GM19240 (cell line): ENCODE data around the gene CLDN9.
"Not testable (repeated sequence)": the region's sequence is repeated elsewhere in the genome, so short reads cannot be mapped to it uniquely, and the experiment has no call there.

Experiments used
- DNase-seq: peaks from one replicate; pipeline ENCODE4 v3.0.0; 2011; ENCODE audit warnings: low spot score; ENCODE audit not compliant: insufficient read length

The CLDN9 gene

DNA sequence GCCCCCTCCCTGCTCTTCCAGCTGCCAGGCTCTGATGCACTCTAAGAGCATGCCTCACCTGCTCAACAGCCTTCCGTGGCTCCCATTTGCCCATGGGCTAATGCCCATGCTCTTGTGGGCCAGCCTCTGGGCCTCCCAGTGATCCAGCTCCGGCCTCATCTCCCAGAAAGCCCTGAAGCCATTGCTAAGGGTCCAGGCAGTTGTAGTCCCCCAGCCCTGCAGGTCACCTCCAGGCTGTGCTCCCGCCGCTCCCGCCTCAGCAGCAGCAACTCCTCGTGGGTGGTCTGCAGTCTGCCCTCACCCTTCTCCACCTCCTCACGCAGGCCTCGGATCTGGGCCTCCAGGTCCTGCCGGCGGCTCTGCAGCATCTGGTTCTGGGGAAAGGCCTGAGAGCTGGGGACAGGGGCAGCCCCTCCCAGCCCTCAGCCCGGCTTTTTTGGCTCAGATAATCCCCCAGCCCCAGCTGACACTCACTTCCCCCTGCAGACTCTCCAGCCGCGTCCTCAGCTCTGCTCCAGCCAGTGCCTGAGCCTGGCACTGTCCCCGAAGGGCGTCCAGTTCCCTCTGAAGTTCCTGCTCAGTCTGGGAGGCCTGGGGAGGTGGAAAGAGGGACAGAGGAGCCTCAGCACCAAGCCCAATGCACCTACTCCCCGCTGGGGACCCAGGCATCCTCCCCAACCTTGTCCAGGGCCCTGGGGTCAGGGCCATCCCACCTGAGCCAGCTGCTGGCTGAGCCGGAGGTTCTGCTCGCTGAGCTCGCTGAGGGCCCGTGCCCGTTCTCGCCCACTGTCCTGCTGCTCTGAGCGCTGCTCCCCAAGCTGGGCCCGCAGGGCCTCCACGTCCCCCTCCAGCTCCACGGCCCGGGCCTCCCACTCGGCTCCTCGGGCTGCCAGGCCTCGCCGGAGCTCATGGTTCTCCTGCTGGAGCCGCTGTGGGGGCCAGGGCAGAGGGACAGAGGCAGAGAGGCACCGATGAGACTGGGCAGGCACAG, 17.8 kb downstream of the CLDN9 start:
- DNase-seq = no peak

DNA sequence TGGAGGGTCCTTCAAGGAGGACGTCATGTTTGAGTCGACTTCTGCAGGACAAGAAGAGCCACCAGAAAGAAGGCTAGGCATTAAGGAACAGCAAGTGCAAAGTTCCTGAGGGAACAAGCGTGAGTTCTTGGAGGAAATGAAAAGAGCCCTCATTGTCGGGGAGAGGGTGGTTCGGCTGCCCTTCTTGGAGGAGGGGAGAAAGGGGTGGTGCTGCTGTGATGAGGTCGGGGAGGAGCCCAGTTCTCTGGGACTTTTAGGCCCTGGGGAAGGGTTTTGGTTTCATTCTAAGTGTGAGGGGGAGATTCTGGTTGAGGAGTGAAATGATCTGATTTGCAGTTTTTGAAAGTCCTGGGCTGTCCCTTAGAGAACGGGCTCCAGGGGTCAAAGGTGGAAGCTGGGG, 19.9 kb downstream of the CLDN9 start:
- DNase-seq = no peak

DNA sequence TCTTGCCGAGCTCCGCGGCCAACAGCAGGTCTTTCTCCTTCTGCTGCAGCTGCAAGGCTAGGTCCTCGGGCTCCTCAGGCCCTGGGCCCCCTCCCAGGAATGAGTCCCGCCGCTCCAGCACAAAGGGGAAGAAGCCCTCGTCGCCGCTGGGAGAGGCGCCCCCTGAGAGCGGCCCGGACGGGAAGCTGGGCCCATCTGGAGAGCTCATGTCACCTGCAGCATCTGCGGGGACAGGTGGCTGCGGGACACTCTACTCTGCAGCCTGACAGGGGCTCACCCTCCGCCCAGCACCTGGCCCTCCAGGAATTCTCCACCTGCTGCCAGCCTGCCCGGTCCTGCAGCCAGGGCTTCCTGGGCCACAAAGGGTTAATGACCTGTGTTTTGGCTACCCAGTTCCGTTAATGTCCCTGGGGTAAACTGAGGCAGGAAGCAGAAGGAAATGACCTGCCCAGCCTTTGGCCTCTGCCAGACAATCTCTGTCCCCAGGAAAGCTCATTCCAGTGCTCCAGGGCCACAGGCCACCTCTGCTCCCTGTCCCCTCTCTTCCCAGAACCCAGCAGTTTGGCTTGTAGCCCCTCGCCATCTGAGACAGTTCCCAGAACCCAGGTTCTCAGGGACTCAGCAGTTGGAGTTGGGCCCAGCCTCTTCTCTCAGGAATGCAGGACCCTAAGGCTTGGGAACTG, 22.7 kb downstream of the CLDN9 start:
- no peak for DNase-seq

DNA sequence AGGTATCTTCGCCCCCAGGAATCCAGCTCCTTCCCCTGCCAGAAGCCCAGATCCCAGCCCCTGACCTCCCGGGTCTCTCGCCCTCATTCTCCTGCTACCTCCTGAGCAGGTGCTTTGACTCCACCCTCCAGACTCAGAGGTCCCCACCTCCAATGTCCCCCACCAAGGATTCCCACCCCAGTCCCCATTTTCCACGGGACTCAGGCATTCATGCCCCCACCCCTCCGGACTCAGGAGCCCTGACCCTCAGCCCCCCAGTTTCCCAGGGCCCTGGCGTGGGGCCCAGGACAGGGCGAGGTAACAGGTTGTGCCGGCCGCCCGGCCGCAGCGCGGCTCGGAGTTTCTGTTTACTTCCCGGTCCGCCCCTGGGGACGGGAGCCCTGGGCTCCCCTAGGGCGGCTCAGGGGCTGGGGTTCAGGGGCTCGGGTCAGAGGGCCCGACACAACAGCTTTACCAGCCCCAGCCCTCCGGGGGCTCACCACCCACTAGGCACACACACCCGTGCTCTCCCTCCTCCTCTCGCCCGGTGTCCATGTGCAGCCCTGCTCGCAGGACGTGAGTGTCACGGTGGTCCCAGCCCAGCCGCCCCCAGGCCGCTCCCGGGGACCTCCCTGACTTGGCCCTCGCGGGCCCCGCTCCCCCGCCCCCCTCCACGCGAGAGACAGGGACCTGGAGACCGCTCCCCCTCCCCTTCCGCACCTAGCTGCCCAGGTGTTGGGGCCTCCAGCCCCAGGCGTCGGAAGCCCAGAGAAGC, 23.4 kb downstream of the CLDN9 start:
- no peak for DNase-seq

DNA sequence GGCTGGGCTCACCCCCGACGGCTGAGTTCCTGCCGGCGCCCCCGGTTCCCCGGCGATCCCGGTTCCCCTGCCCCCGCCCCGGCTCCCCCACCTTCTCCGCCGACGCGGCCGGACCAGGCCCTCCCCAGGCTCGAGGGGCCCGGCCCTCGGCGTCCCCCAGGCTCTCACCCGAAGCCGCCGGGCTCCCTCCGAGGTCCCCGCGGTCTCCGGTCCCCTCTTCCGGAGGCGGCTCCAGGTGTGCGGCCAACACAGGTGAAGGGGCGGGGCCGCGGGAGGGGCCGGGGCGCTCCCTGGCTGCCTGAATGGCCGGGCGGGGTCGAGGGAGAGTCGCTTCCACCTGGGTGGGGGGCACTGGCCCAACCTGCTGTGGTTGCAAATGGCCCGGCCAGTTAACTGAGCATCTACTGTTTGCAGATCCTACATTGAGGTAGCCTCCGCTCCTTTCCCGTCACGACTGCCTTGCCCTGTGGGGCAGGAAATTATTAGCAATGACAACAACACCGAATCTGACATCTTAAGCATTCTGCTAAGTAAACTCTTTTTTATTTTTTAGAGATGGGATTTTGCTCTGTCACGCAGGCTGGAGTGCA, 24.1 kb downstream of the CLDN9 start, which contains the start of gene BICDL2:
Gene BICDL2 (minus strand): TSS at position 219 of the 590 bp plus-strand sequence. CDS start 1,448 bp downstream, outside the sequence.
- DNase-seq = no peak

DNA sequence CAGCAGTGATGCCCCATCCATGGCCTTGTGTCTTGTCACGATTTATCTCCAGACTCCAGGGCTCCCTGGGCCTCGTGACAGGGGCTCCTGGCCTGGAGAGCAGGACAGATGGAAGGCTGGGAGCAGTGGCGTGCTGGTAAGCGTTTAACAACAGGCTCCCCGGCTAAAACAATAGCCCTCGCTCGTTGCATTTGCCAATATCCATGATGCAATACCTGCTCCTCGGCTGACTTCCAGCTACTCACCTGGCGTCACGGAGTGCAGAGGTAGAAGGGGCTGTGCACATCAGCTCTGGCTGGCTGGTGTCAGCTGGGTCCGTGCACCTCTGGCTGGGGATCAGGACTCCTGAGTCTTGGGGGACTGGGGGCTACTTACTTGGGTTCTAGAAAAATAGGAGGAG, 25.5 kb downstream of the CLDN9 start:
- DNase-seq = no peak

DNA sequence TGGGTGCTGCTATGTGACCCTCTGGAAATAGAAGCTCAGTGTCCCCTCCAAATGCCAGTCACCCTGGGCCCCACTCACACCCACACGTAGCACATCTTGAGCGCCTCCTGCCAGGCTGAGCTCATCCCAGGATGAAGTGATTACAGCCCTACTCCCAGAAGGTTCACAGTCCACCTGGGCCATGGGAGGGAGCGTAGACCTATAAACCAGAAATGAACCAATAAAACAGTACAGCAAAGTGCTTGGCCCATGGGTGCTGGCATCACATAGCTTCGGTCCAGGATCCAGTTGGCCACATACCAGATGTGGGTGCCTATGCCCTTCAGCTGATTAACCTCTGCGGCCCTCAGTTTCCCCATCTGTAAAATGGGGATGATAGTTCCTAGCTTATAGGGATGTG, 26.2 kb downstream of the CLDN9 start:
- no peak for DNase-seq

DNA sequence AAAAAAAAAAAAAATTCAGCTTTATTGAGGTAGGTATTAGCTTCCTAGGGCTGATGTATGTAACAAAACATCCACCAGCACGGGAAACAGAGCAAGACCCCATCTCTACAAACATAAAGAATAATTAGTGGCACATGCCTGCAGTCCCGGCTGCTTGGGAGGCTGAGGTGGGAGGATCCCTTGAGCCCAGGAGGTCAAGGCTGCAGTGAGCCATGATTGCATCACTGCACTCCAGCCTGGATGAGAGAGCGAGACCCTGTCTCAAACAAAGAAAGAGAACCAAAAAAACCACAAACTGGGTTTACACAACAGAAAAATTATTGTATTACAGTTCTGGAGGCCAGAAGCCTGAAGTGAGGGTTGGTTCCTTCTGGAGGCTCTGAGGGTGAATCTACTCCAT, 29.7 kb downstream of the CLDN9 start:
- no peak for DNase-seq

DNA sequence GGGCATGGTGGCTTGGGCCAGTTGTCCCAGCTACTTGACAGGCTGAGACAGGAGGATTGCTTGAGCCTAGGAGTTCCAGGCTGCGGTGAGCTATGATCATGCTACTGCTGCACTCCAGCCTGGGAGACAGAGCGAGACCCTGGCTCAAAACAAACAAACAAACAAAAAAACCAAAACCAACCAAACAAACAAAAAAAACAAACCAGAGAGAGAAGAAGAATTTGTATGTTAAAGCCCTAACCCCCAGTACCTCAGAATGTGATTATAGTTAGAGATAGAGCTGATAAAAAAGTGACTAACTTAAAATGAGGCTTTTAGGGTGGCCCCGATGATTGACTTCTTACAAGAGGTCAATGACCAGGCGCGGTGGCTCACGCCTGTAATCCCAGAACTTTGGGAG, 32.0 kb downstream of the CLDN9 start:
- no peak for DNase-seq

DNA sequence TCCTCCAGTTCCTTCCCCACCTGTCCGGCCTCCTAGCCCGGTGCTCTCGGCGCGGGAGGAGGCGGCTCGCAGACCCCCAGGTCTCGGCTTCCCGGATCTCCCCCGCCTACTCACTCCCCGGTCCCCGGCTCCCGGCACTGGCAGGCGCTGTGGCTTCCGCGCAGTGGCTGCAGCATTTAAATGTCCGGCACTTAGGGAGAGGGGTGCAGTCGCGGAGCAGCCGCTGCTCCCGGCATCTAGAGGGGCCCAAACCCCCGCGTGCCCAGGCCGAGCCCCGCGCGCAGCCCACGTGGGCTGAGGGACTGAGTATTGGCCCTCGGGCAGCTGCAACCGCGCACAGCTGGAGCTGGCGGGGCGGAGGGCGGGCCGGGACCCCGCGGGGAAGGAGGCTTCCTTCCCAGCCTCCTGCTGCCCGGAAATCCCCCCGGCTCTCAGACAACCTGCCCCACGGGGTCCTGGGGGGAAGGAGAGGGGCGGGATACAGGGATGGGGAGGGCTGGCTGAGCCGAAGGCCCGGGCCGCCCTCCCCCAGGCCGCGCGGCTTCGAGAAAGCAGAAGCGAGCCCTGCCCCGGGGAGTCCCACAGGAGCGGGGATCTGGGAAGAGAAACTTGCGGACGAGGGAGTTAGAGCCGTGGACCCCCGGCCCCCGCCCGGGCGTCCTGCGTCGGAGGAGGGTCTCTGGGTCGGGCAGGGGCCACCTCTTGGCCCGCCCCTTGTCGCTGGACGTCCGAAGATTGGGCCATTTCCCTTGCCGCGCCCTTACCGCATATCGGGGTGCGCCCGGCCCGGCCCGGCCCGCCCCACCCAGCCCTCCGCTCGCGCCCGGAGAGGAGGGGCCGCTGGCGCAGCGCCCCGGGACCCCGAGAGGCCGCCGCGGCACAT, 33.3 kb downstream of the CLDN9 start, which contains the start of gene MMP25:
Gene MMP25 (plus strand): TSS at position 804 of the 883 bp plus-strand sequence. CDS start 357 bp downstream, outside the sequence.
- DNase-seq = no peak

DNA sequence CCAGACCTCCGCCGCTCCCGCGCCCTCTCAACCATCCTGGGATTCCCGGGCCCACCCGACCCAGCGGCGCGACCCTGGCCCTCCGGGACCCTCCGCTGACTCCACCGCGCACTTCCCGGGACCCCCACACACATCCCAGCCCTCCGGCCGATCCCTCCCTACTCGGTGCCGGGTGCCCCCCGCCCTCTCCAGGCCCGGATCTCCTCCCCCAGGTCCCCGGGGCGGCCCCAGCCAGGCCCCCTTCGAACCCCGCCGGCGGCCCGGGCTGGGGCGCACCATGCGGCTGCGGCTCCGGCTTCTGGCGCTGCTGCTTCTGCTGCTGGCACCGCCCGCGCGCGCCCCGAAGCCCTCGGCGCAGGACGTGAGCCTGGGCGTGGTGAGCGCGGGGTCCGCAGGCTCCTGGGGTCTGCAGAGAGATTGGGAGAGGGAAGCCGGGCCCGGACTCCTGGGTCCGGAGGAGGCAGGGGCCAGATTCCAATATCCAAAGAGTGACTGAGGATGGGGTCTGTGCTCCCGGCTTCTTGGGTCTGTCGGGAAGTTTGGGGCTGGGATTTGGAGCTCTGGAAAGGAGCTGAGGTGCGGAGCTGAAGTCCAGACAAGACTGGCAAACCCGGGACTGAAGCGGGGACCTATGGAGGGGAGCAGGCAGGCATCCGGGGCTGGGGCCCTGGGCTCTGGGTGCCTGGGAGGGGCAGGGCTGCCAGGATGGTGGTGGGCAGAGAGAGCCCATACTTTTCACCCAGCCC, 34.1 kb downstream of the CLDN9 start:
- no peak for DNase-seq

DNA sequence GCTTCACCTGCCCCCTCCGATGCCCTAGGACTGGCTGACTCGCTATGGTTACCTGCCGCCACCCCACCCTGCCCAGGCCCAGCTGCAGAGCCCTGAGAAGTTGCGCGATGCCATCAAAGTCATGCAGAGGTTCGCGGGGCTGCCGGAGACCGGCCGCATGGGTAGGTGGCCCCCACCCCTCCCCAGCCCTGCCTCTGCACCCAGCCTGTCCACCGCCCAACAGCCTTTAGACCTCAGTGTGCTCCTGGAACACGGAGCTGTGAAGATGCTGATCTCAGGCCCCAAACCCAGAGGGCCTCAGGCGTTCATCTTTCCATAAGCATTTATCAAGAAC, 34.6 kb downstream of the CLDN9 start:
- DNase-seq = no peak

DNA sequence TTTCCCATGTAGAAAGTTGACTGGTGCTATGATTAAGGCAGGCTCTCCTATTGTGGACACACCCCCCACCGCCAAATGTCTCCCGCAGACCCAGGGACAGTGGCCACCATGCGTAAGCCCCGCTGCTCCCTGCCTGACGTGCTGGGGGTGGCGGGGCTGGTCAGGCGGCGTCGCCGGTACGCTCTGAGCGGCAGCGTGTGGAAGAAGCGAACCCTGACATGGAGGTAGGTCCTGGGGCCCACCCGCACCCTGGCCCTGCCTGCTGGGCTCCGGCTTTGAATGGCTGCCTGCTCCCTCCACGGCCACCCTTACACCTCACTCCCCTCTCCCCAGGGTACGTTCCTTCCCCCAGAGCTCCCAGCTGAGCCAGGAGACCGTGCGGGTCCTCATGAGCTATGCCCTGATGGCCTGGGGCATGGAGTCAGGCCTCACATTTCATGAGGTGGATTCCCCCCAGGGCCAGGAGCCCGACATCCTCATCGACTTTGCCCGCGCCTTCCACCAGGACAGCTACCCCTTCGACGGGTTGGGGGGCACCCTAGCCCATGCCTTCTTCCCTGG, 37.3 kb downstream of the CLDN9 start:
- no peak for DNase-seq

DNA sequence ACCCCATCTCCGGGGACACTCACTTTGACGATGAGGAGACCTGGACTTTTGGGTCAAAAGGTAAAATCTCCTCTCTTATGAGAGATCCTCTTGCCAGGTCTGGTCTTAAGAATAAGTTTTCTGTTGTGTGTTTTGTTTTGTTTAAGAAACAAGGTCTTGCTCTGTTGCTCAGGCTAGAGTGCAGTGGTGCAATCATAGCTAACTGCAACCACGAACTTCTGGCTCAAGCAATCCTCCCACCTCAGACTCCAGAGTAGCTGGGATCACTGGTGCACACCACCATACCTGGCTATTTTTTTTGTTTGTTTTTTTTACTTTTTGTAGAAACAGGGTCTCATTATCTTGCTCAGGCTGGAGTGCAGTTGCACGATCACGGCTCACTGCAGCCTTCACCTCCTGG, 37.8 kb downstream of the CLDN9 start:
- no peak for DNase-seq

DNA sequence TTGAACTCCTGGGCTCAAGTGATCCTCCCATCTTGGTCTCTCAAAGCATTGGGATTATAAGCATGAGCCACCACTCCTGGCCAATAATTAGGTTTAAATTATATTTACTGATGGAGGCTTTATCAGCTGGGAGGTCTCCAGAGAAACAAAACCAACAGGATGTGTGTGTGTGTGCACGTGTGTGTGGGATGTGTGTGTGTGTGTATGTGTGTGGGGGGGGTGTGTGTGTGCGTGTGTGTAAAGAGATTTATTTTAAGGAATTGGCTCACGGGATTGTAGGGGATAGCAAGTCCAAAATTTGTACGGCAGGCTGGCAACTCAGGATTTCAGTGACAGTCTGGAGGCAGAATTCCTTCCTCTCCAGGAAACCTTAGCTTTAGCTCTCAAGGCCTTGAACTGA, 38.3 kb downstream of the CLDN9 start:
- DNase-seq = no peak

DNA sequence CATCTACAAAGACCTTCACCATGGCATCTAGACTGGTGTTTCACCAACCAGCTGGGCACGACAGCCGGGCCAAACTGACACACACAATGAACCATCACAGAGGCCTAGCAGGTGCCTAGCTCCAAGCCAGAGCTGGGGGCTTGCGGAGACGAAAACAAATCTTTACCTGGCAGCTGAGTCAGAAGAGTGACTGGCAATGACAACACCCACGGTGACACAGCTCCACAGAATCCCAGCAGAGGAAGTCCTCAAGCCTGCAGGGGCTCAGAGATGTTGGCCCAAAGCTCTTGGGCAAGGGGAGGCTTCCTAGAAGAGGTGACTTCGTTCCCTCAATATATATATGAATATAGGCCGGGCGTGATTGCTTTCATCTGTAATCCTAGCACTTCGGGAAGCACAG, 38.8 kb downstream of the CLDN9 start:
- no peak for DNase-seq

DNA sequence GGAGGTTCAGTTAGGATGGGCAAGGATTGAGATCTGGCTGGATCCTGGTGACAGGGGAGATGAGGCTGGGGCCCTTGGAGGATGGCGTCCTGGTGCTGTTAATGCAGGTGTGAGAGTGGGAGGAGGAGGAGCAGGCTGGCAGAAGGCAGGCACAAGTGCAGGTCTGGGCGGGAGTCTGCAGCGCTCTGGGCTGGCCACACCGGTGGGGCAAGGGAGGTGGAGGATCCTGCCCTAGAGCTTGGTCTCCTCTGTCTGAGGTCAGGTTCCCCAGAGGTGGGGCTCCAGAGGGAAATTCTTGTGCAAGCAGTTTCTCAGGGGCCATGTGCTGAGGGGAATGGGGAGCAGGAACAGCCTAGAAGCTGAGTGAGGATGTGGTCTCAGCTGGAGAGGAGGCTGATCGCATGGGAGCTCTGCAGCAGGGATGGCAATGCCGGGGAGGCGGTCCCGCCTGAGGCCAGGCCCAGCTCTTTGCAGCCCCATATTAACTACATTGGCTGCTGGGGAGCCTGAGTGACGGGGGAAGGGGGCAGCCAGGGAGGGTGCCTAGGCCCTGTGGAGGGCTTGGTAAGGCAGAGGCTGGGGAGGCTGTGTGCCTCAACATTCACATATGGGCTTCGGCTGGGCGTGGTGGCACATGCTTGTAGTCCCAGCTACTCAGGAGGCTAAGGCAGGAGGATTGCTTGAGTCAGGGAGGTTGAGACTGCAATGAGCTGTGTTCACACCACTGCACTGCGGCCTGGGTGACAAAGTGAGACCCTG, 40.0 kb downstream of the CLDN9 start:
- not testable (repeated sequence) for DNase-seq

DNA sequence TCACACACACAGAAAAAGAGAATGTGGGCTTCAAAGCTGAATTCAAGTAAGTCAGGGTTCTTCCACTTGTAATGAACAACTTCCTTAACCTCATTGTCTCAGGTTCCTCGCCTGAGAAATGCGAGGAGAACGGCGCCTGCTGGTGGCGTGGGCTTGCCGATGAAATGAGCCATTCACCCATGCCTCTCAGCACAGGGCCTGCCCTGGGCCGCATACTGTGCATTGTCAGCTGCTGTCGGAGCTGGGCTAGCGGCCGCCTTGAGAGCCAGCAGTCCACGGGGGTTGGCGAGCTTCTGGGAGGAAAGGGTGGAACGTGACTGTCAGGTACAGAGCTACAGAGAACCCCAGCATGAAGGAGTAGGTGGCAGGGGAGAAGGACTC, 40.6 kb downstream of the CLDN9 start:
- not testable (repeated sequence) for DNase-seq
